Neuron (in vitro differentiated cells): ENCODE measurements around the gene FBXO41.

ENCODE experiments used
- H2AFZ ChIP-seq: one replicate; pipeline ENCODE4 v1.6.1; 2013; ENCODE audit warnings: low read depth, mild to moderate bottlenecking, inconsistent platforms, low read length, moderate library complexity
- H3K27me3 ChIP-seq: one replicate; pipeline ENCODE4 v1.6.1; 2013; ENCODE audit warnings: low read length; ENCODE audit not compliant: insufficient read depth
- H3K36me3 ChIP-seq: one replicate; pipeline ENCODE4 v1.6.1; 2013; ENCODE audit warnings: low read length; ENCODE audit not compliant: insufficient read depth
- H3K4me1 ChIP-seq: one replicate; pipeline ENCODE4 v1.6.1; 2013; ENCODE audit warnings: low read length; ENCODE audit not compliant: insufficient read depth
- H3K4me3 ChIP-seq: 2 replicates; pipeline ENCODE4 v1.5.1; 2013; ENCODE audit warnings: mild to moderate bottlenecking, low read length, moderate library complexity
- H3K9me3 ChIP-seq: one replicate; pipeline ENCODE4 v1.6.1; 2013; ENCODE audit warnings: low read length

The FBXO41 gene

GRCh38 chr2:73282924-73283544, 1.2 kb downstream of the FBXO41 start:
- Histone ChIP-seq H2AFZ (no peak overlapping the region), H3K36me3 (no peaks in the 10 kb centered on the region), H3K4me1 (peaks cover 16% of the 10 kb centered on the region), H3K4me3 (peak overlapping the region; percentile 80), H3K27me3 (peaks cover 19% of the 10 kb centered on the region), H3K9me3 (no peaks in the 10 kb centered on the region)

GRCh38 chr2:73281244-73281643, 3.0 kb downstream of the FBXO41 start:
- Histone ChIP-seq H3K4me3 (no peak overlapping the region), H2AFZ (no peak overlapping the region), H3K4me1 (peaks cover 16% of the 10 kb centered on the region), H3K9me3 (no peaks in the 10 kb centered on the region), H3K36me3 (no peaks in the 10 kb centered on the region), H3K27me3 (peaks cover 10% of the 10 kb centered on the region)

GRCh38 chr2:73279852-73280251, 4.4 kb downstream of the FBXO41 start:
- Histone ChIP-seq H3K36me3 (no peaks in the 10 kb centered on the region), H3K4me3 (no peak overlapping the region), H2AFZ (no peak overlapping the region), H3K27me3 (no peaks in the 10 kb centered on the region), H3K4me1 (peaks cover 13% of the 10 kb centered on the region), H3K9me3 (no peaks in the 10 kb centered on the region)

- H3K27me3 ChIP-seq = no peaks in the 10 kb centered on the region
- H3K4me1 ChIP-seq = no peaks in the 10 kb centered on the region
- no peaks in the 10 kb centered on the region for H3K36me3 ChIP-seq
- H2AFZ ChIP-seq = no peak overlapping the region
- H3K9me3 ChIP-seq = no peaks in the 10 kb centered on the region
- no peak overlapping the region for H3K4me3 ChIP-seq
Measured at GRCh38 chr2:73272270-73272669, 12.0 kb downstream of the FBXO41 start.

- Histone ChIP-seq H3K9me3 (no peaks in the 10 kb centered on the region), H2AFZ (no peak overlapping the region), H3K4me3 (no peak overlapping the region), H3K36me3 (no peaks in the 10 kb centered on the region), H3K4me1 (no peaks in the 10 kb centered on the region), H3K27me3 (no peaks in the 10 kb centered on the region)
Measured at GRCh38 chr2:73269686-73270465, 14.4 kb downstream of the FBXO41 start.

- Histone ChIP-seq H3K27me3 (no peaks in the 10 kb centered on the region), H3K4me1 (no peaks in the 10 kb centered on the region), H3K4me3 (no peak overlapping the region)
Measured at GRCh38 chr2:73268830-73269685, 15.2 kb downstream of the FBXO41 start.

GRCh38 chr2:73268366-73268829, 15.9 kb downstream of the FBXO41 start:
- peaks cover 2% of the 10 kb centered on the region for H3K36me3 ChIP-seq
- H2AFZ ChIP-seq = no peak overlapping the region
- H3K27me3 ChIP-seq = no peaks in the 10 kb centered on the region
- no peak overlapping the region for H3K4me3 ChIP-seq
- H3K9me3 ChIP-seq = no peaks in the 10 kb centered on the region
- no peaks in the 10 kb centered on the region for H3K4me1 ChIP-seq

More at GRCh38 chr2:73268830-73269685, 15.2 kb downstream of the FBXO41 start:
- H3K9me3 ChIP-seq = no peaks in the 10 kb centered on the region
- no peak overlapping the region for H2AFZ ChIP-seq
- peaks cover under 1% of the 10 kb centered on the region for H3K36me3 ChIP-seq

GRCh38 chr2:73267008-73267407, 17.3 kb downstream of the FBXO41 start:
- H3K27me3 ChIP-seq = no peaks in the 10 kb centered on the region
- no peaks in the 10 kb centered on the region for H3K9me3 ChIP-seq
- H3K4me1 ChIP-seq = no peaks in the 10 kb centered on the region
- H3K36me3 ChIP-seq = peaks cover 5% of the 10 kb centered on the region
- H3K4me3 ChIP-seq = no peak overlapping the region
- no peak overlapping the region for H2AFZ ChIP-seq

GRCh38 chr2:73266061-73266901, 18.0 kb downstream of the FBXO41 start:
- Histone ChIP-seq H3K4me1 (no peaks in the 10 kb centered on the region), H3K36me3 (peaks cover 5% of the 10 kb centered on the region), H3K4me3 (no peak overlapping the region), H3K27me3 (no peaks in the 10 kb centered on the region), H3K9me3 (no peaks in the 10 kb centered on the region), H2AFZ (no peak overlapping the region)

- Histone ChIP-seq H3K9me3 (no peaks in the 10 kb centered on the region), H3K36me3 (peaks cover 5% of the 10 kb centered on the region), H3K4me3 (no peak overlapping the region), H3K4me1 (no peaks in the 10 kb centered on the region), H2AFZ (no peak overlapping the region), H3K27me3 (no peaks in the 10 kb centered on the region)
Measured at GRCh38 chr2:73265298-73266060, 18.8 kb downstream of the FBXO41 start.

- H3K27me3 ChIP-seq = no peaks in the 10 kb centered on the region
- peaks cover 5% of the 10 kb centered on the region for H3K36me3 ChIP-seq
- H2AFZ ChIP-seq = no peak overlapping the region
- no peaks in the 10 kb centered on the region for H3K4me1 ChIP-seq
- H3K4me3 ChIP-seq = no peak overlapping the region
- H3K9me3 ChIP-seq = no peaks in the 10 kb centered on the region
Measured at GRCh38 chr2:73264783-73265182, 19.5 kb downstream of the FBXO41 start.

GRCh38 chr2:73264332-73264606, 20.0 kb downstream of the FBXO41 start:
- H3K36me3 ChIP-seq = peaks cover 5% of the 10 kb centered on the region
- no peak overlapping the region for H2AFZ ChIP-seq
- H3K4me1 ChIP-seq = no peaks in the 10 kb centered on the region
- no peaks in the 10 kb centered on the region for H3K27me3 ChIP-seq
- H3K4me3 ChIP-seq = no peak overlapping the region
- H3K9me3 ChIP-seq = no peaks in the 10 kb centered on the region
